T47D (cell line): ENCODE data around the gene EP400.
"Not testable (repeated sequence)": the region's sequence is repeated elsewhere in the genome, so short reads cannot be mapped to it uniquely, and the experiment has no call there.

ENCODE experiments used
- DNase-seq, 2 experiments: peaks; one replicate each; pipeline versions ENCODE4 v3.0.0 to v3.0.0-alpha.2; 2011 to 2012; ENCODE audit warnings: low read depth in 1 of 2, low spot score in 1 of 2
- JUND ChIP-seq: IDR thresholded peaks from 2 replicates; pipeline ENCODE4 v1.6.1; 2012; ENCODE audit warnings: low read depth
- in situ Hi-C: cut with HindIII; loops from 2 replicates; pipeline ENCODE4 v1.10.0; 2016; ENCODE audit warnings: low sequenced_read_pairs, low pct_unique_long_range_greater_than_20kb

The EP400 gene

DNA sequence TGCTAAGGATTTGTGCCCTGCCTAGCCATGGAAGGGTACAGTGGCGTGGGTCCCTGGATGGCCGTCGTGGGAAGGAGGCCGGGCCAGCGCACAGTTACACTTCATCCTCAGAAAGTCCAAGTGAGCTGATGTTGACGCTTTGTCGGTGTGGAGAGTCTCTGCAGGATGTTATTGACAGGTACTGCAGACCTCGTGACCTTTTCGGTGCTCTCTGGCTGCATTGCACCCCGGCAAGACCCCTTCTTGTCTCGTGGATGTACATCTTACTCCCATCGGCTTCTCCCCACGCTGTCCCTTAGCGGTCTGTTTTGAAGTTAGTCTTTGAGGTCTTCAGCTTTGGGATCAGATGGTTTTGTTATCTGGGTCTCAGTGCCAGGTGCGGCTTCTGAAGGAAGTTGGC lies 78.4 kb downstream of the EP400 start:
- DNase-seq, result no peak
- no peak for TF ChIP-seq JUND
- in situ Hi-C loops, result no loop called here

DNA sequence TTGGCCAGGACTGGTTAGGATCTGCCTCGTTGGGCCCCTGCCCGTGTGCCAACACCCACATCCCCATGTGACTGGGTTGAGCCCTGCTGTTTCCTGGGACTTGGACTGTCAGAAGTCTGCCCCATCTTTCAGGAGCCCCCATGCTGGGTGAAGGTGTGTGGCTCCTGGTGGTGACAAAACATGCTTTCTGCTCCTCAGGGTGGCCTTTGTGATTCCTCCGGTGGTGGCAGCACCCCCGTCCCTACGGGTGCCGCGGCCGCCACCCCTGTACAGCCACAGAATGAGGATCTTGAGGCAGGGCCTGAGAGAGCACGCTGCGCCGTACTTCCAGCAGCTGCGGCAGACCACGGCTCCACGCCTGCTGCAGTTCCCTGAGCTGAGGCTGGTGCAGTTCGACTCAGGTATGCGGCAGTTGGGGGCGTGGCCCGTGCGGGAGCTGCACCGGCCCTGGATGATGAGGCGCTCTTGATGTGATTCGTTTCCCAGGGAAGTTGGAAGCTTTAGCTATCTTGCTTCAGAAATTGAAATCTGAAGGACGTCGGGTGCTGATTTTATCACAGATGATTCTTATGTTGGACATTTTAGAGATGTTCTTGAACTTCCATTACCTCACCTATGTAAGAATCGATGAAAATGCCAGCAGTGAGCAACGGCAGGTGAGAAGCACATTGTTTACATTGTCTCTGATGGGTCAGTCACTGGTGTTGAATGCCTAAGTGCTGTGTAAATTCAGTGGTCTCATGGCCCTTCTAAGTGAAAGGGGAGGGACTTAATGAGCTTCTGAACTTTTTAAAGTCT lies 80.0 kb downstream of the EP400 start:
- DNase-seq, result no peak
- in situ Hi-C loops, result no loop called here

DNA sequence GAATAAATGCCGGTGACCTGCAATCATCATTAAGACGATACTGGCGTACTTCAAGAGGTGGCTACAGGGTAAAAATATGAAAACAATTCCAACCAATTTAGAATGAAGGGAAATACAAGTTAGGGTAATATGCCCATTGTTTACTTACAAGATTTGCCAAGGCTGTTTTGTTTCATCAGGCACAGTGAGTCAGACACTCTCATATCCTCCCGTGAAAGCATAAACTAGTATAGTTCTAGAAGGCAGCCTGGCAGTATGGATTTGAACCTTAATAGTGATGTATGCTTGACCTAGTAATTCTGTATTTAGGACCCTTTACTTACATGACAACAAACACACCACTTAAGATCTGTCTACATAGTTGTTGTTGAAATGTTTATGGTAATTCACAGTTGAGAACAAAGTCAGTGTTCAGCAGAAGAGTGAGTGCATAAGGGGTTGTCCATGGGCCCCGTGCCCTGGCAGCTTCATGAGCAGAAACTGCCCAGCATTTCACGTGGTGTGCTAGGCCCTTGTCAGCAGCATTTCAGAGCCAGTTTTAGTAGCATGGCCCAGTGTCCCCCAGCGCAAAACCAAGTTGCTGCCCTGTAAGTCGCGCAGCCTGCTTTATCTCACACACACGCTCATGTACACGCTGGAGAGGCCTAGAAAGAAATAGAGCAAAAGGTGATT lies 80.8 kb downstream of the EP400 start:
- no peak for DNase-seq
- in situ Hi-C loops, result no loop called here
- no peak for TF ChIP-seq JUND

More for the DNA sequence above, 80.0 kb downstream of the EP400 start:
- no peak for TF ChIP-seq JUND

DNA sequence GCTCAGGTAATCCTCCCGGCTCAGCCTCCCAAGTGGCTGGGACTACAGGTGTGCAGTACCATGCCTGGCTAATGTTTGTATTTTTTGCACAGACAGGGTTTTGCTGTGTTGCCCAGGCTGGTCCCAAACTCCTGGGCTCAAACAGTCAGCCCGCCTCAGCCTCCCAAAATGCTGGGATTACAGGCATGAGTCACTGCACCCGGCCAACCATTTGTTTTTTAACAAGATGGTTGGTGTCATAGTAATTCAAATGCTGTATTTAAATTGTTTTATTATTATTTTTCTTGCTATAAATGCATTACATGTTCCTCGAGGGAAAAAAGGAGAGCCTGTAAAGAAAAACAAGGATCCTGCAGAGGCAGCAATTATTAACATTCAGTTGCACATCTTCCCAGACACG lies 83.9 kb downstream of the EP400 start:
- no peak for TF ChIP-seq JUND
- in situ Hi-C loops, result no loop called here
- no peak for DNase-seq

DNA sequence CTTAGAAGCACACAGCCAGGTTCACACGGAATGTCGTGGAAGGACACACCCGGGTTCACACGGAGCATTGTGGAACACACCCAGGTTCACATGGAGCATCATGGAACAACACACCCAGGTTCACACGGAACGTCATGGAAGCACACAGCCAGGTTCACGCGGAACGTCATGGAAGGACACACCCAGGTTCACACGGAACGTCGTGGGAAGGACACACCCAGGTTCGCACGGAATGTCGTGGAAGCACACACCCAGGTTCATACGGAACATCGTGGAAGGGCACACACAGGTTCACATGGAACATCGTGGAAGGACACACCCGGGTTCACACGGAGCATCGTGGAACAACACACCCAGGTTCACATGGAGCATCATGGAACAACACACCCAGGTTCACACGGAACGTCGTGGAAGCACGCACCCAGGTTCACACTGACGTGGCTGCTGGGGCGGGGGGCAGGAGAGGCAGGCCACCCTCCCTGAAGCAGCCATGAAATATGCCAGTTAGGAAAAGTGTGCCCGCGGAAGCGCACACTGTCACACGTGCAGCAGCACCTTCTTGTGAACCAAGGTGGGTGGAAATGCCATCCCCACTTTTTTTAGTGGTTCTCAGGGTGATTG lies 86.4 kb downstream of the EP400 start:
- DNase-seq, result no peak
- TF ChIP-seq JUND, result no peak
- in situ Hi-C loops, result no loop called here

DNA sequence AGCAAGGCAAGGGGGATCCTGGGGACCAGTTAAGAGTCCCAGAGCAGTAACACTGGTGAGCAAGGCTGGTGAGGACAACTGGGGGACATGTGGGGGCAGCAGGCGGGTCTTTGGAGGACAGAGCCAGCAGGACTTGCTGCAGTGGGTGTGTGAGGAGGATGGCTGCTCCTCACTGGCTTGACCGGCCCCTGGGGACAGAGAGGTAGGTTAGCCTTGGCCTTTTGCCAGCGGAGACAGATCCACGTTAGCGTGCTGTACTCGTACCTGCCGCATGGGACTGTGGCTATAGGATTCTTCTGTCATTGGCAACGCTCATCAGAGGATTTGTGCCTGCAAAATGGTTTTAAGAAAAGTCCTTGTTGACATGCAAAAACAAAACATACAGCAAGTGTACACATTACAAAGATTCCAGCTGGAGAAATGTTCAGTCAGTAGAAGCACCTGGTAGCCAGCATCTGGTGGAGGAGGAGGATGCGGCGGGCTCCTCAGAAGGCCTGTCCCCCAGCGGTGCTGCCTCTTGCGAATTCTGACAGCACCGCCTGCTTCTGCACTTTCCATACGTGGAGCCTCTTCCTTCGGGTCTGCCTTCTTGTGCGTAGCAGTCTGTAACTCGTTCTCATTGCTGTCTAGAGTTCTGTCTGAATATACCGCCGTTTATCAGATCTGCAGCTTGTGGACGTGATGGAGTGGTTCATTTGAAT lies 91.3 kb downstream of the EP400 start:
- TF ChIP-seq JUND, result no peak
- in situ Hi-C loops, result no loop called here

DNA sequence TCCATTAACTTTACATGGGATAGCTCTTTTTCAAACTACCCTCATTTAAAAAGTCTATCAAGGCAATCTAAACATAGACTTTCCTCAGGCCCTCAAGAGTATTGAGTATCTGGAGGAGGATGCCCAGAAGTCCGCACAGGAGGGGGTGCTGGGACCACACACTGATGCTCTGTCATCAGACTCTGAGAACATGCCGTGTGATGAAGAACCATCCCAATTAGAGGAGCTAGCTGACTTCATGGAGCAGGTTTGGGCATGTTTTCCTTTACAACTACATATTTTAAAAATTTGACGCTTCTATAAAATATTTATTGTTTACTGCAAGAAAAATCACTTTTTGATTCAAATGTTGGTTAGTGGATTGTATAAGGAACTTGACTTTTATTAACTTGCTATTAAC lies 93.5 kb downstream of the EP400 start:
- in situ Hi-C loops, result no loop called here
- no peak for TF ChIP-seq JUND
- DNase-seq, result no peak

More for the DNA sequence above, 91.3 kb downstream of the EP400 start:
- DNase-seq, result peak in 1 of 2 experiments; percentile 14

DNA sequence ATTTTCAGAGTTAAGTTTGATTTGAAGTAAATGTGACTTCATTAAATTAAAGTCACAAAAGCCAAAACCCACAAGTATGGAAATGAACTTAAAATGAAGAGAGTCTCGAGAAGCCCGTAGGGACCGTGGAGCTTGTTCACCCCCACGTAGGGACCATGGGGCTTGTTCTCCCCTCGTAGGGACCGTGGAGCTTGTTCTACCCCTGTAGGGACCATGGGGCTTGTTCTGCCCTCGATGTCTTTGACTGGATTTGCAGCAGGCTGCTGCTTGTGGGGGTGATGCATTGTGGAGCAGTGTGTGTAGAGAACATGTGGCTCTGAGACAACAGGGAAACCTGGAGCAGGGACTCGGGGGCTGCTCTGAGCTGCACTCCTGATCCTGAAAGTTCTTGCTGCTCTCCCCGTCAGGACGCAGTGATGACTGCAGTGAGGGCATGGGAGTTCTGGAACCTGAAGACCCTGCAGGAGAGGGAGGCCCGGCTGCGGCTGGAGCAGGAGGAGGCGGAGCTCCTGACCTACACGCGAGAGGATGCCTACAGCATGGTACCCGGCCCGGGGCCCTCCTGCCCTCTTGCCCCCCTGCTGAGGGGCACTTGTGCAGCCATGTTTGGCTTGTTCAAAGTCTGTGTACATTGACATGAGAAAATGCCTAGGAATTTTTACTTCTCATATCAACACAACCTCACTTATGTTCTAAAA lies 94.2 kb downstream of the EP400 start:
- in situ Hi-C loops, result no loop called here
- DNase-seq, result no peak
- TF ChIP-seq JUND, result no peak

DNA sequence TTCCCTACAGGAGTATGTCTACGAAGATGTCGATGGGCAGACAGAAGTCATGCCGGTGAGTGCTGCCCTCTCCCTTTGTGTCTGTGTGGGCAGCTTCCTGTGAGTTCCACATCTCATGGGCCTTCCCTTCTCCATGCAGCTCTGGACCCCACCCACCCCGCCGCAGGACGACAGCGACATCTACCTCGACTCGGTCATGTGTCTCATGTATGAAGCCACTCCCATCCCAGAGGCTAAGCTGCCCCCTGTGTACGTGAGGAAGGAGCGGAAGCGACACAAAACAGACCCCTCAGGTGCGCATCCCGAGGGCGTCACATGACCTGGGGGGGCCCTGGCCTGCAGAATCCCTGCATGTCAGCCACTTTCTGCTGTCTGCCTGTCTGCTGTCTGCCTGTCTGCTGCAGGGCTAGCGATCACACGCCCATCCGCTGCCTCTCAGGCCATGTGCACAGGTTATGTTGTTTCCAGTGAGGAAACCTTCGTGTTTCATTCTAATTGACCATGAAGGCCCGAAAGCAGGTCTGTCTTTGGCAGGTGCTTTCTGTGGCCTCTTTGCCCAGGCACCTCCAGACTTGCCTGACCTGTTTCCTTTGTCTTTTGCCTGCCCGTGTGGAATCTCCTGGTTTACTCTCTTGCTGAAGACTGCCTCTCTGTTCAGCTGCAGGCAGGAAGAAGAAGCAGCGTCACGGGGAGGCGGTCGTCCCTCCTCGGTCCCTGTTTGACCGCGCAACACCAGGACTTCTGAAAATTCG lies 95.1 kb downstream of the EP400 start:
- TF ChIP-seq JUND, result no peak
- in situ Hi-C loops, result no loop called here
- peak in 1 of 2 experiments; percentile 24 for DNase-seq

DNA sequence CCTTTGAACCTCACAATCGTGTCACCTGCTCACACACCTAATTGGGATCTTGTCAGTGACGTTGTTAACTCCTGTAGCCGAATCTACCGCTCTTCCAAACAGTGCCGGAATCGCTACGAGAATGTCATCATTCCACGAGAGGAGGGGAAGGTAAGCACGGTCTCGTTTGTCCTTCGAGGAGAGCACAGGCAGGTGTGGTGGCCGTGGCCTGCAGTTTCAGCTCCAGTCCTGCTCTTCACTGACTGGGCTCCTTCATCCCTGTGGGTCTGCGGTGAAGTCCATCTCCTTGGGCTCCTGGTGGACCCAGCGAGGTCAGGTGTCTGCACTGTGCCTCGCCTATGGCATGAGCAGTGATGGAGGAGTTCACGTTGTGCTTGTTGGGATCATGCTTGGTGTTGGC lies 96.0 kb downstream of the EP400 start:
- DNase-seq, result no peak
- no peak for TF ChIP-seq JUND
- in situ Hi-C loops, result no loop called here

DNA sequence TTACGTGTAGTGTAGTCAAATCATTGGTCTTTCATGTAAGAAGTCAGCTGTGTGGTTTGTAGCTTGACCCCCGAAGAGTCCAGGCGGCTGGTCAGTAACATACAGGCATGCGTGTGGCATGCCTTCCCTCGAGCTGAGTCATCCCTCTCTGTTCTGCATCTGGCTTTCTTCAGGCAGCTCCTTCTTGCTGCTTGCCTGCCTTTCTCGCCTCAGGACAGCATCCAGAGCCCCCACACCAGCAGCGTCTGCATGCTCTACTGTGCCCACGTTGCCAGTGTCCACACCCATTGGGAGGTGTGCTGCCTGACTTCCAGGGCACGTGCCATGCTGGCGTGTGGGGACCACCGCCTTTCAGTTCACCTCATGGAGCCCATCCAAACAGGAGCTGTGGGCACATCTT lies 96.8 kb downstream of the EP400 start:
- no peak for DNase-seq
- no peak for TF ChIP-seq JUND
- in situ Hi-C loops, result no loop called here

DNA sequence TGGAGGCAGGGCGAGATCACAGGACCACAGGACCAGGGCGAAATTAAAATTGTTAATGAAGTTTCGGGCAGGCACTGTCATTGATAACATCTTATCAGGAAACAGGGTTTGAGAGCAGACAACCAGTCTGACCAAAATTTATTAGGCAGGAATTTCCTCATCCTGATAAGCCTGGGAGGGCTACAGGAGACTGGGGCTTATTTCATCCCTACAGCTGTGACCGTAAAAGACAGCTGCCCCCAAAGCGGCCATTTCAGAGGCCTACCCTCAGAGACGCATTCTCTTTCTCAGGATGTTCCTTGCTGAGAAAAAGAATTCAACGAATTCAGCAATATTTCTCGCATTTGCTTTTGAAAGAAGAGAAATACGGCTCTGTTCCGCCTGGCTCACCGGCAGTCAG lies 97.9 kb downstream of the EP400 start:
- DNase-seq, in situ Hi-C loops: not testable (repeated sequence)
